Urothelium cell line (cell line): Measurements from ENCODE around the gene PCSK1N.
"Not testable (repeated sequence)": the region's sequence is repeated elsewhere in the genome, so short reads cannot be mapped to it uniquely, and the experiment has no call there.

Experiments used
- DNase-seq: peaks from one replicate; pipeline ENCODE4 v3.0.0; 2011; ENCODE audit warnings: low spot score, mixed read lengths
- FAIRE-seq: peaks from 2 replicates; lab custom pipeline; 2011; peaks lifted over from hg19 to GRCh38; lab: Jason Lieb, UNC

The PCSK1N gene, protein sequence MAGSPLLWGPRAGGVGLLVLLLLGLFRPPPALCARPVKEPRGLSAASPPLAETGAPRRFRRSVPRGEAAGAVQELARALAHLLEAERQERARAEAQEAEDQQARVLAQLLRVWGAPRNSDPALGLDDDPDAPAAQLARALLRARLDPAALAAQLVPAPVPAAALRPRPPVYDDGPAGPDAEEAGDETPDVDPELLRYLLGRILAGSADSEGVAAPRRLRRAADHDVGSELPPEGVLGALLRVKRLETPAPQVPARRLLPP

DNA sequence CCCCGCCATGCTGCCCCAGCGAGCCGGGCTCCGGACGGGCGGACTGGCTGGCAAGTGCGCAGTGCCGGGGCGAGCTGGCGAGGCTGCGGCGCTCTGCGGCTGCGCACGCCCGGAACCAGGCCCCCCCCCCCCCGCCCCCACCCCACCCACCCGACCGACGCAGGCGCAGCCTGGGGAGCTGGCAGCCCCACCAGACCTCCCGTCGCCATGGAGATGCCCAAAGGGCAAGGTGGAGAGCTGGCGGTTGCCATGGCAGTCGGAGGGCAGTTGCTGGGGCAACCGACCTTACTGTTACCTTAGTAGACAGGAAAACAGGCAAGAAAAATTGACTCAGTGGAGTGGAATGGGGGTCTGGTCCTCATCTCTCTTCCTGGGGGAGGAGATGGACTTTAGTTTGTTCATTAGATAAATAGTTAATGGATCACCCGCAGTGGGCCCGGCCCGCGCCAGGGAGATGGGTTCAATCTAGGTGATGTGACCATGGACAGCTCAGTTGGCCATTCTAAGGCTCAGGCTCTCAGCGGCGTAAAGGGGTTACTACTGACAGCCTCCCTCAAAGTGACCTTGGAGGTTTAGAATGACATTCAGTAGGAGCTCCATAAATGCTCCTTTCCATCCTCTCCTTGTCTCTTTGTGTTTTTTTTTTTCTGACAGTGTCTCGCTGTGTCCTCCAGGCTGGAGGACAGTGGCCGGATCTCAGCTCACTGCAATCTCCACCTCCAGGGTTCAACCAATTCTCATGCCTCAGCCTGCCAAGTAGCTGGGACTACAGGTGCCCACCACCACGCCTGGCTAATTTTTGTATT is at the start of gene PCSK1N:
PCSK1N (minus strand) TSS at position 87 of the 806 bp plus-strand sequence; CDS start at position 9, 78 bp downstream.
- FAIRE-seq (no peak), DNase-seq (peak; percentile 79)

DNA sequence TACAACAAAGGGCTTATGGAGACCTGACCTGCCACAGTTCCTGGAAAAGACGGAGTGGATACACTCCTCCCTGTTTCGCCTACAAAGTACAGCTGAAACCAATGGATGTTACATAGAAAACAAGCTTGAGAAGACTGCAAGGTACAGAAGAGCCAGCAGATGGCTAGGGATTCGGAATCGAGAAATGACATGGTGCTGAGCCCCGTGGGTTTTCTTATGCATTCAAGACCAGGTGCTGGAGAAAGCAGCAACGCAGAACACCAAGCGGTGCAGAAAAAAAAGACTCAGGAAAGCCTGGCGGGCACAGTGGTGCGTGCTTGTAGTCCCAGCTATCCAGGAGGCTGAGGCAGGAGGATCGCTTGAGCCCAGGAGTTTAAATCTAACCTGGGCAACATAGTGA is 48.3 kb upstream of the PCSK1N start:
- no peak for FAIRE-seq
- no peak for DNase-seq

DNA sequence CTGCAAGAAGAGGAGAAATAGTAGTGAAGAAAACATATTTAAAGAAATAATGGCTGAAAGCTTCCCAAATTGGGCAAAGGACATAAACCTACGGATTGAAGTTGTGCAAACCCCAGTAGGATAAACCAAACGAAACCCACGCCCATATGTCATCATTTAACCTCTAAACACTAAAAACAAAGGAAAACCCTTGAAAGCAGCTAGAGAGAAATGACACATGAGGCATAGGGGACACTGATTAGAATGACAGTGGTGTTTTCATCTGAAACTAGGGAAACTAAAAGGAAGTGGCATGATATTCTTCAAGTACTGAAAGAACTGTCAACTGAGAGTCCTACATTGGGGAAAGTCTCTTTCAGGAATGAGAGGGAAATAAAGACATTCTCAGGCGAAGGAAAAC is 41.5 kb upstream of the PCSK1N start:
- DNase-seq, FAIRE-seq: not testable (repeated sequence)

DNA sequence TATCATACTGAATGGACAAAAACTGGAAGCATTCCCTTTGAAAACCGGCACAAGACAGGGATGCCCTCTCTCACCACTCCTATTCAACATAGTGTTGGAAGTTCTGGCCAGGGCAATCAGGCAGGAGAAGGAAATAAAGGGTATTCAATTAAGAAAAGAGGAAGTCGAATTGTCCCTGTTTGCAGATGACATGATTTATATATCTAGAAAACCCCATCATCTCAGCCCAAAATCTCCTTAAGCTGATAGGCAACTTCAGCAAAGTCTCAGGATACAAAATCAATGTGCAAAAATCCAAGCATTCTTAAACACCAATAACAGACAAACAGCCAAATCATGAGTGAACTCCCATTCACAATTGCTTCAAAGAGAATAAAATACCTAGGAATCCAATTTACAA is 36.6 kb upstream of the PCSK1N start:
- not testable (repeated sequence) for FAIRE-seq, DNase-seq

DNA sequence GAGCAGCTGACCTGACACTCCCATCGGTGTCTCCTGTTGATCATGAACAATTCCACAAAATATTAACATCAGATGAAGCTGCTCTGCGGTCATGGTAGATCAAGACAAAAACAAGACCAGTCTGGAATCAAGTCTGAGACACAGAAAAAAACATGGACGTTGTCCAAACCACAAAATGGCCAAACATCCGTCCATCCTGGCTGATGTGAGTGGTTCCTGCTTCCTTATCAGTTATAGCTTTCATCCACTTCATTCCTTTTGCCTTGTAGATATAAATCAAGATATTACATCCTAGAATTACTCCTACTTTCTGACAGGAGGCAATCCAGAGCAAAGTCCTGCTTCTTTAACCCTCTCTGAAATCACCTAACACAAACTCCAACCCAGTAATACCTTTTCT is 28.8 kb upstream of the PCSK1N start:
- FAIRE-seq (no peak), DNase-seq (peak; percentile 48)

DNA sequence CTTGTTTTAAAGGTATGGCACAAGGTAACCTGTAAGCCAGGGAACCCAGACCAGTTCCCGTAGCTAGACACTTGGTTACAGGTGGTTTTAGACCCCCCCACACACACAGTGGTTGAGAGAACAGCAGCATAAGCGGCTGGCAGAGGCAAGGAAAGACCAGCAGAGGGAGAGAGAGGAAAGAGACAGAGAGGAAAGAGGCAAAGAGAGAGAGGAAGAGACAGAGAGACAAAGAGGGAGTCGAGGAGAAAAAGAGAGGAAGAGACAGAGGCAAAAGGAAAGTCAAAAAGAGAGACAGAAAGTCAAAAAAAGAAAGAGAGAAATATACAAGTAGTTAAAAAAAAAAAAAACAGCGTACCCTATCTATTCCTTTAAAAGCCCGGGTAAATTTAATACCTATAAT is 19.5 kb upstream of the PCSK1N start:
- no peak for FAIRE-seq
- no peak for DNase-seq

DNA sequence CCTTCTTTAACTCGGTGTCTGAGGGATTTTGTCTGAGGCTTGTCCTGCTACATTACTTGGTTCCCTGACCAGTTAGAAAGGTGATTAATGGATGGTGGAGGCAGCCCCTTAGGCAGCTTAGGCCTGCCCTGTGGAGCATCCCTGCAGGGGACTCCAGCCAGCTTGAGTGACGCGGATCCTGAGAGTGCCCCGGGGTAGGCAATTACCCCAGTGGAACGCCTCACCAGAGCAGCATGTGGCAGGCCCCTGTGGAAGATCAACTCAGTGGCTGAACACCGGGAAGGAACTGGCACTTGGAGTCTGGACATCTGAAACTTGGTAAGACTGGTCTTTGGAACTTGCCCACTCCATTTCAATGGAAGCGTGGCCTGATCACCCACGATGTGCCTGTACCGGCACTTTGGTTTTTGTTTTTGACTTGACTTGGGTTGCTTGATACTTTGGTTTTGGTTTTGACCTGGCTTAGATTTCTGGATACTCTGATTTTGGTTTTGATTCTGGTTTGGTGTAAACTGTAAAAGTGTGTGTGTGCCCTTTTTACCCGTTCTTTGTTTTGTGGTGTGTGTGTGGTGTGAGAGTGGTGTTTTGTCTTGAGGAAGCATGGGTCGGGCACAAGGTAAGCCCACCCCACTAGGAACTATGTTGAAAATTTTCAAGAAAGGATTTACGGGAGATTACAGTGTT is 18.9 kb upstream of the PCSK1N start:
- not testable (repeated sequence) for DNase-seq, FAIRE-seq

DNA sequence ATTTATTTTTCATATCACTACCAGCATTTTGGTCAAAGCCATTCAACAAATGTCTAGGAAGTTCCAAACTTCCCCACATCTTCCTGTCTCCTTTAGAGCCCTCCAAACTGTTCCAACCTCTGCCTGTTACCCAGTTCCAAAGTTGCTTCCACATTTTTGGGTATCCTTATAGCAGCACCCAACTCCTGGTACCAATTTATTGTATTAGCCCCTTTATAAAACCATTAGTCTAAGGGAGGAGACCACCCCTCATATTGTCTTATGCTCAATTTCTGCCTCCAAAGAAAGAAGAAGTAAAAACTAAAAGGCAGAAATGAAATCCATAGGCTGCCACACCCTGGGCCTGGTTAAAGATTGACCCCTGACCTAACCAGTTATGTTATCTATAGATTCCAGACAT is 18.1 kb upstream of the PCSK1N start:
- FAIRE-seq, result not testable (repeated sequence)

DNA sequence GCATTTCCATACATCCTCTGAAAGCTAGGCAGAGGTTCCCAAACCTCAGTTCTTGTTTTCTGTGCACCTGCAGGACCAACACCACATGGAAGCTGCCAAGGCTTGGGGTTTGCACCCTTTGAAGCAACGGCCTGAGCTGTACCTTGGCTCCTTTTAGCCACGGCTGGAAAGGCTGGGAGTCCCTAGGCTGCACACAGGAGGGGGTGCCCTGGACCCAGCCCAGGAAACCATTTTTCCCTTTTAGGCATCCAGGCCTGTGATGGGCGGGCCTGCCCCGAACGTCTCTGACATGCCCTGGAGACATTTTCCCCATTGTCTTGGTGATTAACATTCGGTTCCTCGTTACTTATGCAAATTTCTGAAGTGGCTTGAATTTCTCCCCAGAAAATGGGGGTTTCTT is 17.4 kb upstream of the PCSK1N start:
- no peak for DNase-seq
- no peak for FAIRE-seq

More for the DNA sequence above, 18.1 kb upstream of the PCSK1N start:
- not testable (repeated sequence) for DNase-seq

DNA sequence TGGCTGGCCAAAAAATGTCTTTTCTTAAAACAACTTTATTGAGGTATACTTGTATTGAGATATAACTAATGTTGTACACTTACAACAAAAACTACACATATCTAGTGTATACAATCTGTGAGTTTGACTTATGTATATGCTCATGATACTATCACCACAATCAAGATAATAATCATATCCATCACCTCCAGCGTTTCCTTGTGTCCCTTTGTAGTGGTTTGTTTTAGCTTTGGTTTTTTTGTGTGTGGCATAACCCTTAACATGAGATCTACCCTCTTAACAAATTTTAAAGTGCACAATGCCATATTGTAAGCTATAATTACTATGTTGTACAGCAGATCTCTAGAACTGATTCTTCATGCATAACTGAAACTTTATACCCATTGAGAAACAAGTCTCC is 13.4 kb upstream of the PCSK1N start:
- DNase-seq (no peak), FAIRE-seq (no peak)

DNA sequence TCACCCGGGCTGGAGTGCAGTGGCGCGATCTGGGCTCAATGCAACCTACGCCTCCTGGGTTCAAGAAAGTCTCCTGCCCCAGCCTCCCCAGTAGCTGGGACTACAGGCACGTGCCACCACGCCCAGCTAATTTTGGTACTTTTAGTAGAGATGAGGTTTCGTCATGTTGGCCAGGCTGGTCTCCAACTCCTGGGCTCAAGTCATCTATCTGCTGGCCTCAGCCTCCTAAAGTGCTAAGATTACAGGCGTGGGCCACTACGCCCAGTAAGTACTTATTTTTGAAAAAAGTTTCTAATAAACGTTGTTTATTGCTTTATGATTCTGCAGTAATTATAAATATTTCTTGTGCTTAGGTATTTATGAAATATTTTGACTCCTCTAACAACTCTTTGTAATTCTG is 4.3 kb upstream of the PCSK1N start:
- DNase-seq, result no peak
- FAIRE-seq, result no peak

DNA sequence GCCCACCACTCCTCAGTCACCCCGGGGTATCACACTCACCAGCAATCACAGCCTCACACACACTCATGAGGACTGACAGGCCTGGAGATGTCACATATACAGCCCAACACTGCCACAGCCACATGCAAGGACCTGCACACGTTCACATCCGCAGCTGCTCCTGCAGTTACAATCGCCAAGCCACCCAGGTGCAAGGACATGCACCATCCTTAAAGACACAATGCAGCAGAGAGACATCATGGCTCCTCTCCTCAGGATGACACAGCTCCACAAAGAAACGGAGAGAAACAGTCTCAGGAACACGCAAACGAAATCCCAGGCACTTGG is 1.1 kb downstream of the PCSK1N start:
- FAIRE-seq, result no peak
- DNase-seq, result peak; percentile 11

DNA sequence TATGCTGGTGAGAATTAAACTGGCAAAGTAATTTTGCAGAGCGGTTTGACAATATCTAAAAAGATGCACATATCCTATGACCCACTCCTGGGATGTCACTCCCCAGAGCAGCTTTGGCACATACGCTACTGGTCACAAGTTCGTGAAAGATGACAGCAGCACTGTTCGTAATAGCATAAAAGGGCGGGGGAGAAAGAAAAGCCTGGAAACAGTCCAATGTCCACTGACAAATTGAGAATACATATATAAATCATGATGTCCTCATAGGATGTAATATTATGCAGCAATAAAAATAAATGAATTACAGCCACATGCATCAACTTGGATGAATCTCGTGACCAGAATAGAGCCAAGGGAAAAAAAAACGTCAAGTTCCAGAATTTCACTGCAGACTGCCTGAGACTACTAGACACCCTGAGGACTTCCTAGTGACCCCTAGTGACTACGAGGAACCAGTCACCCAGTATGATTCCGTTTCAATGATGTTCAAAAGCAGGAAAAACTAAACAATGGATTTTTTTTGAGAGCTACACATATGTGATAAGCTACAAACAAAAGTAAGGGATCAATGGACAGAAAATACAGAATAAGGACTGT is 1.8 kb downstream of the PCSK1N start:
- peak; percentile 17 for DNase-seq

DNA sequence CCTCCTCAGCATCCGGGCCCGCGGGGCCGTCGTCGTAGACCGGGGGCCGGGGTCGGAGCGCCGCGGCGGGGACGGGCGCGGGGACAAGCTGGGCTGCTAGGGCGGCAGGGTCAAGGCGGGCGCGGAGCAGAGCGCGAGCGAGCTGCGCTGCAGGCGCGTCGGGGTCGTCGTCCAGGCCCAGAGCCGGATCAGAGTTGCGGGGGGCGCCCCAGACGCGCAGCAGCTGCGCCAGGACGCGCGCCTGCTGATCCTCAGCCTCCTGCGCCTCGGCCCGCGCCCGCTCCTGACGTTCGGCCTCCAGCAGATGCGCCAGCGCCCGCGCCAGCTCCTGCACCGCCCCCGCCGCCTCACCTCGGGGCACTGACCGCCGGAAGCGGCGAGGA is 3.5 kb downstream of the PCSK1N start:
- no peak for FAIRE-seq
- DNase-seq, result no peak

More for the DNA sequence above, 1.8 kb downstream of the PCSK1N start:
- FAIRE-seq, result no peak

DNA sequence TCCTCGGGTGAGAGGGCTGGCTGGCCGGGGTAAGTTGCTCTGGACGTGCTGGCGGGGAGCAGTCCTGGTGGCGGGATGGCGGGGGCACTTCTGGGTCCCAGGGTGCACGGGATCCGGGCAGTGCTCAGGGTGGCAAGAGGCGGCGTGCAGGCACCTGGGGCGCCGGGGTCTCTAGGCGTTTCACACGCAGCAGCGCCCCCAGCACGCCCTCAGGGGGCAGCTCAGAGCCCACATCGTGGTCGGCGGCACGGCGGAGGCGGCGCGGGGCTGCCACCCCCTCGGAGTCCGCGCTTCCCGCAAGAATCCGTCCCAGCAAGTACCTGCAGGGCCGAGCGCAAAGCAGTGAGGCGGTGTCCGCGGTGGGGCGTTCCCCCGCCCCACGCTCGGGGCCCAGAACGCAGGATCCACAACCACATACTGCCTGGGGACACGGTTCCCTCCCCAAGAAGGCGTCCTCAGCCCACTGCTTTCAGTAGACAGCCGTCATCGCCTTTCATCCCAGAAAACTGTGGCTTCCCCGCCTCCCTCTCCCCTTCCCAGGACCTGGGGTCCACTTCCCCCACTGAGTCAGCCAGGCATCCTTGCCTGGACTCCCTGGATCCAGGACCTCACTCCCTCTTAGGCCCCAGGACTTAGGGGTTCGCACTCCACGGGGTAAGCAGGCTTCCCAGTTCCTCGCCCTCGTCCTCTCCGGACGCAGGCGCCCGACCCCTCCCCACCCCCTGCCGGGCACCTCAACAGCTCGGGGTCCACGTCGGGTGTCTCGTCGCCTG is 4.1 kb downstream of the PCSK1N start:
- FAIRE-seq (no peak), DNase-seq (no peak)

DNA sequence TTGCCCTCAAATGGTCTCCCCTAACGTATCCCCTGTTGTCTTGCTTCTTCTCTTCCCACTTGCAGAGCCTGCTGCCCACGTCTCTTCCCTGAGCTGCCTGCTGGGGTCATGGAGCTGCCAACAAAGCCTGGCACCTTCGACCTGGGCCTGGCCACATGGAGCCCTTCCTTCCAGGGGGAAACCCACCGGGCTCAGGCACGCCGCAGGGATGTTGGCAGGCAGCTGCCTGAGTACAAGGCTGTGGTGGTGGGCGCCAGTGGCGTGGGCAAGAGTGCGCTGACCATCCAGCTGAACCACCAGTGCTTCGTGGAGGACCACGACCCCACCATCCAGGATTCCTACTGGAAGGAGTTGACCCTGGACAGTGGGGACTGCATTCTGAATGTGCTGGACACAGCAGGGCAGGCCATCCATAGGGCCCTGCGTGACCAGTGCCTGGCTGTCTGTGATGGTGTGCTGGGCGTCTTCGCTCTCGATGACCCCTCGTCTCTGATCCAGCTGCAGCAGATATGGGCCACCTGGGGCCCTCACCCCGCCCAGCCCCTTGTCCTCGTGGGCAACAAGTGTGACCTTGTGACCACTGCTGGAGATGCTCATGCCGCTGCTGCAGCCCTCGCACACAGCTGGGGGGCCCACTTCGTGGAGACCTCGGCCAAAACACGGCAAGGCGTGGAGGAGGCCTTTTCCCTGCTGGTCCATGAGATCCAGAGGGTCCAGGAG is 6.2 kb downstream of the PCSK1N start:
- no peak for DNase-seq
- no peak for FAIRE-seq

DNA sequence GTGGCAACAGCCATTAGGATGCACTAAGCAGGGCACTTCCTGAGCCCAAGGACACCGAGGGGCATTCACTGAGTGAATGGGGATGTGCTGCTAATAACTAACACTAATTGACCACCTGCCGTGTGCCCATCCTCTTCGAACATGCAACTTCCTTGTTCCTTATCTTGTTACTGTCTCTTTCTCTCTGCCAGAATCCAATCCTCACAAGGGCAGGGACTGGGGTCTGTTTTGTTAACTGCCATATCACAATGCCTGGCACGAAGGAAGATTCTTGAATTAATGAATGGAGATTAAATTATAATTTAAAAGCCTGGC is 7.8 kb downstream of the PCSK1N start:
- FAIRE-seq, result no peak
- no peak for DNase-seq

DNA sequence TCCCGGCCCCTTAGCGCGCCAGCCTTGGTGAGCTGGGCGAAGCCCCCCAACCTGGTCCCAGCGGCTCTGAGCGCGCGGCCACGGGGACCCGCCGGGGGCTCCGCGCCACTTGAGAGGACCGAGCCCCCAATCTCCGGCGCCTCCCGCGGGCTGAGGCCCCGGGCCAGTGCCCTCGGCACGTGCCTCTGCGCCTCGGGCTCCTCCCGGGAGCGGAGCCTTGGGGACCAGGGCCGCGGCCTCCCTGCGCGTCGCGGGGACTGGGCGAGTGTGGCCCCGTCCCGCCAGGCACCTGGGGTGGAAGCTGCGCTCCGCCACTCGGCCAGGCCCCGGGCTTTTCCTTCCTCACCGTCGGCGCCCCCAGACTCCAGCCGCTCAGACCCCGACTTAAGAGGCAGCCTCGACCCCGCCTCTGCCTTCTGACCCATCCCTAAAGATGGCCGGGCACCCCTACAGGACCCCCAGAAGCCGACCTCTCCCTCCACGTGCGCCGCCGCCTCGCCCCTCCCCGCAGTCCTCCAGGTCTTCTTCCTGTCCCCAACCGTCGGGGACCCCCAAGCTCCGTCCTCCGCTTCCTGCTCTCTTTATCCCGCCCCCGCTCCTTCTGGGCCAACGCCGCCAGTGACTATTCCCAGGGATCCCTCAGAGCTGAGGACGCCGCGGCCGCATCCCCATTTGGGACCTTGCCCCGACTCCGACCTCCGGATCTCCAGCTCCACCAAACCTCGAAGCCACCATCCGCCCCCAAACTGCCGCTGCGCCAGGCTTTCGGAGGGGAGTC is 8.3 kb downstream of the PCSK1N start:
- FAIRE-seq (no peak), DNase-seq (no peak)

DNA sequence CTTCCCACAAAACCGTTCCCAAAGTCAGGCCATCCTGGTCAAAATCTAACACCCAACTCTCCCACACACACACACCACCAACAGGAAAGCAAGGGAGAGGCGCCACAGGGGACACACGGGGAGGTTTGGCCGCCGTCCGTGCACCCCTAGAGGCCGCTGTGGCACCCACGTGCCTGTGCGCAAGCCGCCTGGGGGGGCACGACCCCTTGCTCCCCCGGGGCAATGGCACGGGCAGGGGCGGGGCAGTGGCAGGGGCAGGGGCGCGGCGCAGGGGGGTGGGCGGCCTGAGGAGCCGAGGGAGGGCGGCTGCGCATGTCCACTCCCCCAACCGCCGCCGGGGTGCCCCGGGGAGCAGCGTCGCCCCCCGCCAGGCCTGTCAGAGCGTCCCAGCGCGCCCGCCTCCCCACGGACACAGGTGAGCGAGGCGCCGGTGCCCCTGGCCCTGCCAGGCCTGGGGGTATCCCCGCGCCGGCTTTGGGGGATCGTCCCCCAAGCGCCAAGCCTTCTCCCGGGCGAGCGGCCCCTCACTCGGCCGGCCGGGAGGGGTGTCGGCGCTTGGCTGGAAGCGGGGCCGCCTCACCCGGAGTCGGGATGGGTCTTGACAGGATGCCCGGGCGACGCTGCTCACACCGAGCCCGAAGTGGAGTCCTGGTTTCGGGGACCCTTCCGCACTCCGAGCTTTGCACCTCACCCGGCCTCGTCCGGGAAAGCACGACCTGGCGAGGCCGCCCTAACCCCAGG is 9.1 kb downstream of the PCSK1N start, which contains the start of gene ERAS:
ERAS (plus strand) TSS at position 379 of the 741 bp plus-strand sequence. CDS start 2,611 bp downstream, outside the sequence.
- FAIRE-seq, result no peak

More for the DNA sequence above, 9.1 kb downstream of the PCSK1N start, which contains the start of gene ERAS:
- no peak for DNase-seq
